HepG2 (cell line): ENCODE measurements around the gene DCAF15. TPM values are rescaled to one million over a fixed set of nuclear protein-coding genes. Genes with fewer than 3 reads are reported as not detected.

Experiments used
- ATAC-seq: fragments of 200-7000 bp; cut with Tn5 transposase; 3 replicates; pipeline ENCODE4 v1.9.1; 2020; ENCODE audit warnings: mild to moderate bottlenecking, moderate library complexity
- BruUV-seq: library from RNA; stranded (reverse); fragments of 400-500 nt; replicated peaks from 2 replicates; lab custom pipeline; 2021; lab: Mats Ljungman, UMichigan
- CTCF ChIA-PET: fragments of 300-600 bp; formaldehyde crosslinking; extraction: SDS; loops from one replicate; lab custom pipeline; 2021; ENCODE audit warnings: low total read pairs, inconsistent platforms, low intra/inter-chr PET ratio; lab: Yijun Ruan, JAX
- POLR2A ChIA-PET: fragments of 350-600 bp; sonication (Branson Sonifier 250); formaldehyde crosslinking; loops from one replicate; lab custom pipeline; 2020; ENCODE audit warnings: antibody characterized with exemption, inconsistent platforms; lab: Yijun Ruan, JAX
- DNase-seq: peaks from one replicate; pipeline ENCODE4 v3.0.0-alpha.2; 2015; ENCODE audit warnings: low spot score
- FAIRE-seq: peaks from 3 replicates; lab custom pipeline; 2011; peaks lifted over from hg19 to GRCh38; lab: Jason Lieb, UNC
- H2AFZ ChIP-seq: one replicate; pipeline ENCODE4 v1.6.1; 2011; ENCODE audit warnings: low read length, inconsistent platforms
- H3K27ac ChIP-seq: fragments of 300-600 bp; 3 replicates; pipeline ENCODE4 v1.8.0; 2011; ENCODE audit warnings: mixed run types, mild to moderate bottlenecking, mixed read lengths, low read length, inconsistent platforms; ENCODE audit not compliant: insufficient read depth; ENCODE audit errors: extremely low read length
- H3K27me3 ChIP-seq, 2 experiments: fragments of 200-600 bp in 1 of 2; 2 replicates in 1 of 2; 3 replicates in 1 of 2; pipeline versions ENCODE4 v1.6.0 to v1.8.0; 2011; ENCODE audit warnings: low read length in 2 of 2, mild to moderate bottlenecking in 2 of 2, moderate library complexity in 2 of 2, inconsistent platforms in 1 of 2; ENCODE audit not compliant: insufficient read depth in 2 of 2, control insufficient read depth in 1 of 2
- H3K36me3 ChIP-seq, 2 experiments: fragments of 200-600 bp in 1 of 2; replicated peaks in 1 of 2; 2 replicates in 1 of 2; 3 replicates in 1 of 2; pipeline versions ENCODE4 v1.5.1 to v1.8.0; 2011; ENCODE audit warnings: low read length in 2 of 2, inconsistent platforms in 1 of 2; ENCODE audit not compliant: insufficient read depth in 2 of 2, control insufficient read depth in 1 of 2
- H3K4me1 ChIP-seq: 2 replicates; pipeline ENCODE4 v1.5.1; 2012; ENCODE audit warnings: low read length, inconsistent platforms; ENCODE audit not compliant: insufficient read depth
- H3K4me2 ChIP-seq: 2 replicates; pipeline ENCODE4 v1.6.0; 2011; ENCODE audit warnings: low read depth, low read length, inconsistent platforms
- H3K4me3 ChIP-seq, 3 experiments: fragments of 200-600 bp in 1 of 3; sonication (generic), shearing (Covaris generic) in 1 of 3; replicated peaks in 1 of 3; 2 replicates each; pipeline ENCODE4 v1.5.1; 2011 to 2016; ENCODE audit warnings: low read length in 3 of 3, inconsistent platforms in 2 of 3, low read depth in 2 of 3, mild to moderate bottlenecking in 2 of 3, control low read depth in 1 of 3, mixed read lengths in 1 of 3; ENCODE audit not compliant: insufficient read depth in 1 of 3
- H3K79me2 ChIP-seq: one replicate; pipeline ENCODE4 v1.6.1; 2011; ENCODE audit warnings: low read length, inconsistent platforms; ENCODE audit not compliant: insufficient read depth
- H3K9ac ChIP-seq: 2 replicates; pipeline ENCODE4 v1.6.0; 2011; ENCODE audit warnings: mild to moderate bottlenecking, low read depth, low read length, inconsistent platforms; ENCODE audit not compliant: insufficient read depth
- H3K9me3 ChIP-seq: 2 replicates; pipeline ENCODE4 v1.5.1; 2012; ENCODE audit warnings: mild to moderate bottlenecking, low read length
- H4K20me1 ChIP-seq: 2 replicates; pipeline ENCODE4 v1.6.0; 2011; ENCODE audit warnings: inconsistent platforms, mild to moderate bottlenecking, low read length, moderate library complexity; ENCODE audit not compliant: insufficient read depth
- DNMT3B ChIP-seq: conservative IDR thresholded peaks from 2 replicates; pipeline ENCODE4 v1.6.1; 2016; ENCODE audit warnings: missing biosample characterization, control low read depth
- SRF ChIP-seq: IDR thresholded peaks from 2 replicates; pipeline ENCODE4 v1.6.1; 2011; ENCODE audit warnings: mild to moderate bottlenecking, low read depth, low read length, moderate library complexity
- TARDBP ChIP-seq: sonication (generic); formaldehyde crosslinking; IDR thresholded peaks from 2 replicates; pipeline ENCODE4 v1.8.0; 2022; ENCODE audit warnings: mild to moderate bottlenecking, missing genetic modification reagents
- ZNF121 ChIP-seq: sonication (generic); formaldehyde crosslinking; IDR thresholded peaks from 2 replicates; pipeline ENCODE4 v1.5.0; 2020; ENCODE audit warnings: mild to moderate bottlenecking, missing genetic modification reagents
- ZNF629 ChIP-seq: sonication (generic); formaldehyde crosslinking; conservative IDR thresholded peaks from 2 replicates; pipeline ENCODE4 v1.5.0; 2020; ENCODE audit warnings: missing genetic modification reagents
- WGBS: methylation state at CpG from one replicate; pipeline ENCODE4 v1.1.6; 2017; ENCODE audit warnings: low lambda C conversion rate; 5-methylcytosine and 5-hydroxymethylcytosine counted together
- in situ Hi-C: cut with HindIII; loops from 2 replicates; pipeline ENCODE4 v1.10.0; 2017; ENCODE audit warnings: low pct_unique_long_range_greater_than_20kb; ENCODE audit not compliant: extremely low pct_ligation_motif_present
- intact Hi-C: fragments of 100-400 bp; cut with micrococcal nuclease; formaldehyde crosslinking; loops from one replicate; pipeline ENCODE4 v1.10.0; 2022; ENCODE audit not compliant: unreplicated experiment
- polyA plus RNA-seq, 8 experiments: library from polyadenylated mRNA; depleted of rRNA in 3 of 8; stranded (reverse) in 7 of 8; unstranded in 1 of 8; fragments of >200 nt; fragmentation: Illumina TruSeq in 4 of 8; extraction: Trizol in 4 of 8; gene quantifications; 2 replicates each; pipeline versions ENCODE4 v1.2.1 to v1.2.3, GENCODE V29; 2011 to 2016; ENCODE audit warnings: low read depth in 4 of 8, missing spikeins in 1 of 8, mixed read lengths in 1 of 8; ENCODE audit not compliant: insufficient read depth in 1 of 8
- total RNA-seq, 5 experiments: library from RNA; depleted of rRNA; stranded (reverse); fragments of >200 nt; fragmentation: Illumina TruSeq; extraction: Trizol; gene quantifications; 2 replicates each; pipeline ENCODE4 v1.2.3, GENCODE V29; 2016; ENCODE audit warnings: low read depth in 1 of 5
- TF ChIP-seq, protein P1 (sequence below): sonication (generic); formaldehyde crosslinking; IDR thresholded peaks from 2 replicates; pipeline ENCODE4 v1.5.1; 2020; ENCODE audit warnings: mild to moderate bottlenecking, moderate library complexity, missing genetic modification reagents

The DCAF15 gene
- total and polyA plus RNA-seq, 2 of the 13 experiments (the other 11 are each of a cell fraction or from before 2014, with no cell fraction given) = 13.6 to 14.0 TPM

DNA sequence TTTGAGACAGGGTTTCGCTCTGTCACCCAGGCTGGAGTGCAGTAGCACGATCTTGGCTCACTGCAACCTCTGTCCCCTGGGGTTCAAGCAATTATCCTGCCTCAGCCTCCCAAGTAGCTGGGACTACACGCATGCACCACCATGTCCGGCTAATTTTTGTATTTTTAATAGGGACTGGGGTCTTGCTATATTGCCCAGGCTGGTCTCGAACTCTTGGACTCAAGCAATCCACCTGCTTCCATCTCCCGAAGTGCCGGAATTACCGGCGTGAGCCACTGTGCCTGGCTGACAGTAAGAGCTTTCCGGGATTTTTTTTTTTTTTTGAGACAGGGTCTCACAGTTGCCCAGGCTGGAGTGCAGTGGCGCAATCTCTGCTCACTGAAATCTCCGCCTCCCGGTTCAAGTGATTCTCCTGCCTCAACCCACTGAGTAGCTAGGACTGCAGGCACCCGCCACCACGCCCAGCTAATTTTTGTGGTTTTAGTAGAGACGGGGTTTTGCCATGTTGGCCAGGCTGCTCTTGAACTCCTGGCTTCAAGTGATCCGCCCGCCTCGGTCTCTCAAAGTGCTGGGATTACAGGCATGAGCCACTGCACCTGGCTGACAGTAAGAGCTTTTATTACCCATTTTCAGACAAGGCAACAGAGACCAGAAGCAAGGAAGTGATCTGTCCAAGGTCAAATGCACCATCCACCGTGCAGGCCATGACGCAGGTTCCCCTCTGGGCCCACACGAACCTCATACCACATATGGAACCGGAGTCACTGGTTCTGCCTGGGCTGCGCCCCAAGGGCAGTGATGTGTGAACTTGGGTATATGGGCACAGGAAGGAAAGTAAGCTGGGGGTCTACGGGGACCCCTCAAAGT is 32.8 kb downstream of the DCAF15 start:
- H3K9ac ChIP-seq = no peak overlapping the region
- no peaks in the 10 kb centered on the region for H3K27me3 ChIP-seq
- in situ Hi-C loops = no loop called here
- WGBS = 85% methylated on average over 24 of the region's 25 CpGs
- no peak overlapping the region for H3K4me2 ChIP-seq
- H3K79me2 ChIP-seq = no peaks in the 10 kb centered on the region
- H2AFZ ChIP-seq = no peak overlapping the region
- BruUV-seq = no TSS peak
- no peaks in the 10 kb centered on the region for H3K9me3 ChIP-seq
- peak overlapping the region; percentile 5 for H3K27ac ChIP-seq
- POLR2A ChIA-PET = no interaction called here
- peaks cover 6 to 16% of the 10 kb centered on the region in 2 experiments; a peak in 3 of 5 replicates for H3K36me3 ChIP-seq
- TF ChIP-seq SRF (no peak), DNMT3B (CRISPR knock-in tag) (no peak), ZNF629 (CRISPR knock-in tag) (0 out of 2 replicates have a peak, but pooled peaks have one; percentile 25), TARDBP (0 out of 2 replicates have a peak, but pooled peaks have one; percentile 36), ZNF121 (CRISPR knock-in tag) (0 out of 2 replicates have a peak, but pooled peaks have one; percentile 37)
- TF ChIP-seq, protein P1, sequence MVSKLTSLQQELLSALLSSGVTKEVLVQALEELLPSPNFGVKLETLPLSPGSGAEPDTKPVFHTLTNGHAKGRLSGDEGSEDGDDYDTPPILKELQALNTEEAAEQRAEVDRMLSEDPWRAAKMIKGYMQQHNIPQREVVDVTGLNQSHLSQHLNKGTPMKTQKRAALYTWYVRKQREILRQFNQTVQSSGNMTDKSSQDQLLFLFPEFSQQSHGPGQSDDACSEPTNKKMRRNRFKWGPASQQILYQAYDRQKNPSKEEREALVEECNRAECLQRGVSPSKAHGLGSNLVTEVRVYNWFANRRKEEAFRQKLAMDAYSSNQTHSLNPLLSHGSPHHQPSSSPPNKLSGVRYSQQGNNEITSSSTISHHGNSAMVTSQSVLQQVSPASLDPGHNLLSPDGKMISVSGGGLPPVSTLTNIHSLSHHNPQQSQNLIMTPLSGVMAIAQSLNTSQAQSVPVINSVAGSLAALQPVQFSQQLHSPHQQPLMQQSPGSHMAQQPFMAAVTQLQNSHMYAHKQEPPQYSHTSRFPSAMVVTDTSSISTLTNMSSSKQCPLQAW (CRISPR knock-in tag) = 0 out of 2 replicates have a peak, but pooled peaks have one; percentile 21
- no peak overlapping the region for H3K4me3 ChIP-seq
- intact Hi-C loops = no loop called here
- CTCF ChIA-PET = no interaction called here
- no peak; the same call in 2 of the 3 replicates for ATAC-seq
- DNase-seq = peak; percentile 18
- no peaks in the 10 kb centered on the region for H4K20me1 ChIP-seq
- FAIRE-seq = no peak
- H3K4me1 ChIP-seq = peaks cover 35% of the 10 kb centered on the region
